Gastrocnemius medialis (tissue), 4 donors: Measurements from ENCODE around the gene CDH4.

Experiments
- CTCF ChIP-seq, 5 experiments: fragments of 450-650 bp in 3 of 5; fragments of 200-600 bp in 2 of 5; sonication (generic) in 2 of 5; IDR thresholded peaks in 4 of 5; conservative IDR thresholded peaks in 1 of 5; 1 replicate in 4 of 5; 2 replicates in 1 of 5; pipeline ENCODE4 v1.5.1; 2016 to 2019; ENCODE audit warnings: antibody characterized with exemption in 5 of 5, mild to moderate bottlenecking in 3 of 5, moderate library complexity in 3 of 5
- POLR2A ChIP-seq, 2 donors: fragments of 450-650 bp; IDR thresholded peaks; one replicate each; pipeline ENCODE4 v1.6.1; 2017; ENCODE audit warnings: antibody characterized with exemption in 2 of 2, mild to moderate bottlenecking in 2 of 2, moderate library complexity in 2 of 2

- TF ChIP-seq CTCF (IDR thresholded peaks at IDR 0.05 in 4 of 5, conservative IDR thresholded peaks at IDR 0.05 in 1 of 5) (no peak), POLR2A (IDR thresholded peaks at IDR 0.05) (no peak)
These were observed 268.2 kb downstream of the CDH4 start for GRCh38 chr20:61520076-61520892.
